HL-60 (cell line): ENCODE results near the gene ZNF613.

Source experiments
- DNase-seq, 2 experiments: peaks; one replicate each; pipeline ENCODE4 v3.0.0-alpha.2; 2010 to 2020; ENCODE audit warnings: low read depth in 1 of 2, low spot score in 1 of 2
- H3K27ac ChIP-seq: fragments of 250-450 bp; sonication (Bioruptor Pico); replicated peaks from 2 replicates; pipeline ENCODE4 v1.5.1; 2020; ENCODE audit warnings: mild to moderate bottlenecking, moderate library complexity
- H3K27me3 ChIP-seq: fragments of 250-450 bp; sonication (Bioruptor Pico); 2 replicates; pipeline ENCODE4 v1.5.1; 2021; ENCODE audit warnings: mild to moderate bottlenecking, moderate library complexity; ENCODE audit not compliant: insufficient read depth, poor library complexity, severe bottlenecking
- H3K4me3 ChIP-seq: replicated peaks from 2 replicates; pipeline ENCODE4 v1.5.1; 2011; ENCODE audit warnings: mild to moderate bottlenecking, control low read depth, low read length; ENCODE audit not compliant: insufficient read depth
- CTCF ChIP-seq: IDR thresholded peaks from one replicate; pipeline ENCODE4 v1.5.1; 2011; ENCODE audit warnings: low read length, control low read depth, inconsistent platforms; ENCODE audit not compliant: insufficient read depth
- GABPA ChIP-seq: IDR thresholded peaks from 2 replicates; pipeline ENCODE4 v1.6.1; 2012; ENCODE audit warnings: low read depth
- POLR2AphosphoS5 ChIP-seq: IDR thresholded peaks from 2 replicates; pipeline ENCODE4 v1.6.1; 2012; ENCODE audit warnings: low read depth
- SPI1 ChIP-seq: IDR thresholded peaks from 2 replicates; pipeline ENCODE4 v1.6.1; 2012; ENCODE audit warnings: low read depth, mild to moderate bottlenecking, borderline replicate concordance
- TF ChIP-seq, protein P1 (sequence below): IDR thresholded peaks from 2 replicates; pipeline ENCODE4 v1.6.1; 2012; ENCODE audit warnings: low read depth; ENCODE audit not compliant: insufficient replicate concordance

Gene ZNF613

DNA sequence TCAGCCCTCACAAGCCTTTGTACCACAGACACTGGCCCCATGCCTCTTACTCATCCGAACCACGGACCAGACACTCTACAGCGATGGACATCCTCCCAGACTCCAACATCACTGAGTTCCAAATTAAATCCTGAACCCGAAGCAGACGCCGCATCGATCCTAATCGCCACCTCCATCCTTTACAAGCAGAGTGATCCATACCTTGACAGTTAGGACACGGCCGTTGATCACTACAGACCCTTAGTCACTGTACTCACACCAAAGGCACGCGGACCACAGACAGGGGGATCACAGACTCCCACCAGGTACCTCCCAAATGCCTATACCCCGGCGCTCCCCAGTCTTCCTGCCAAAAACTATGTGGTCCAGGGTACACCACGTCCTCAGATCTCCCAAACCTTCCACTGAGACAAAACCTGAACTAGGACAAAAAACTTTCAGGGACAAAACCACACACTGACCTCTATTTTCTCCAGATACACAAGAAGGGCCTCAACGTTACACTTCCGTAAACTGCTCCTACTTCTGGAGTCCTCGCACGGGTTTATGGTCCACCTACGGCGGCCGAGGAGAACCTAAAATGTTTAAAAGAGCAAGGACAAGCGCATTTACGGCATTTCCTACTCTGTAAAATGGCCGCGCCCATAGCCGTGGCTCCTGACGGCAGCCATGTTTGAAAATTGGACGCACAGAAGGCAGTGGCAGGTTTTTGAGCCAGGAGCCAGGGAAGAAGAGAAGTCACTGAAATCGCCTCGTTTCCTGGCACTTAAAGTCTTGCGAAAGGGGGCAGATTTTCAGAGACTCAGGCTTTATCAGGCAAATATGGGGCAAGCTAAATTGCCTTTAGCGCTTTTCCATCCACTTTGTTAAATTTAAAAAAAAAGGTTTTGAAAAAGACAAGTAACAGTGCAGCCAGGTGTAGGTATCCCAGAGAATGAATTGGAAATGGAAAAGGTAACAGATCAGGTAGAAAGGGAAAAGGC is 59.3 kb downstream of the ZNF613 start, which contains the start of gene ZNF350:
Gene ZNF350, minus strand, starts transcription at position 532 of the 983 bp plus-strand sequence. CDS start 12,480 bp downstream, outside the sequence.
- peak; percentile 98 for DNase-seq
- Histone ChIP-seq H3K27ac (peak within 1 kb of the TSS; percentile 88), H3K27me3 (no peaks in the 10 kb centered on the region), H3K4me3 (peak within 1 kb of the TSS; percentile 81)
- TF ChIP-seq, protein P1, sequence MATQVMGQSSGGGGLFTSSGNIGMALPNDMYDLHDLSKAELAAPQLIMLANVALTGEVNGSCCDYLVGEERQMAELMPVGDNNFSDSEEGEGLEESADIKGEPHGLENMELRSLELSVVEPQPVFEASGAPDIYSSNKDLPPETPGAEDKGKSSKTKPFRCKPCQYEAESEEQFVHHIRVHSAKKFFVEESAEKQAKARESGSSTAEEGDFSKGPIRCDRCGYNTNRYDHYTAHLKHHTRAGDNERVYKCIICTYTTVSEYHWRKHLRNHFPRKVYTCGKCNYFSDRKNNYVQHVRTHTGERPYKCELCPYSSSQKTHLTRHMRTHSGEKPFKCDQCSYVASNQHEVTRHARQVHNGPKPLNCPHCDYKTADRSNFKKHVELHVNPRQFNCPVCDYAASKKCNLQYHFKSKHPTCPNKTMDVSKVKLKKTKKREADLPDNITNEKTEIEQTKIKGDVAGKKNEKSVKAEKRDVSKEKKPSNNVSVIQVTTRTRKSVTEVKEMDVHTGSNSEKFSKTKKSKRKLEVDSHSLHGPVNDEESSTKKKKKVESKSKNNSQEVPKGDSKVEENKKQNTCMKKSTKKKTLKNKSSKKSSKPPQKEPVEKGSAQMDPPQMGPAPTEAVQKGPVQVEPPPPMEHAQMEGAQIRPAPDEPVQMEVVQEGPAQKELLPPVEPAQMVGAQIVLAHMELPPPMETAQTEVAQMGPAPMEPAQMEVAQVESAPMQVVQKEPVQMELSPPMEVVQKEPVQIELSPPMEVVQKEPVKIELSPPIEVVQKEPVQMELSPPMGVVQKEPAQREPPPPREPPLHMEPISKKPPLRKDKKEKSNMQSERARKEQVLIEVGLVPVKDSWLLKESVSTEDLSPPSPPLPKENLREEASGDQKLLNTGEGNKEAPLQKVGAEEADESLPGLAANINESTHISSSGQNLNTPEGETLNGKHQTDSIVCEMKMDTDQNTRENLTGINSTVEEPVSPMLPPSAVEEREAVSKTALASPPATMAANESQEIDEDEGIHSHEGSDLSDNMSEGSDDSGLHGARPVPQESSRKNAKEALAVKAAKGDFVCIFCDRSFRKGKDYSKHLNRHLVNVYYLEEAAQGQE = peak; percentile 32
- TF ChIP-seq POLR2AphosphoS5 (peak; percentile 78), GABPA (no peak), SPI1 (peak; percentile 91), CTCF (no peak)

DNA sequence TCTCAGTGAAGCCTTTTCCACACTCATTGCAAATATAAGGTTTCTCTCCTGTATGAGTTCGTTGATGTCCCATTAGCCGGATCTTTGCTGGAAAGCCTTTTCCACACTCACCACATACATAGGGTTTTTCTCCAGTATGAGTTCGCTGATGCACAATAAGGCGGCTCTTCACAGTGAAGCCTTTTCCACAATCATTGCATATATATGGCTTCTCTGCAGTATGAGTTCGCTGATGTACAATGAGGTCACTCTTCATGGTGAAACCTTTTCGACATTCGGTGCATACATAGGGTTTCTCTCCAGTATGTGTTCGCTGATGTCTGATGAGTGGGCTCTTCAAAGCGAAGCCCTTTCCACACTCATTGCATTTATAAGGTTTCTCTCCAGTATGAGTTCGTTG is 66.2 kb downstream of the ZNF613 start:
- no peak for DNase-seq
- TF ChIP-seq CTCF = no peak
- Histone ChIP-seq H3K4me3 (no peak overlapping the region), H3K27me3 (no peaks in the 10 kb centered on the region), H3K27ac (no peak overlapping the region)

DNA sequence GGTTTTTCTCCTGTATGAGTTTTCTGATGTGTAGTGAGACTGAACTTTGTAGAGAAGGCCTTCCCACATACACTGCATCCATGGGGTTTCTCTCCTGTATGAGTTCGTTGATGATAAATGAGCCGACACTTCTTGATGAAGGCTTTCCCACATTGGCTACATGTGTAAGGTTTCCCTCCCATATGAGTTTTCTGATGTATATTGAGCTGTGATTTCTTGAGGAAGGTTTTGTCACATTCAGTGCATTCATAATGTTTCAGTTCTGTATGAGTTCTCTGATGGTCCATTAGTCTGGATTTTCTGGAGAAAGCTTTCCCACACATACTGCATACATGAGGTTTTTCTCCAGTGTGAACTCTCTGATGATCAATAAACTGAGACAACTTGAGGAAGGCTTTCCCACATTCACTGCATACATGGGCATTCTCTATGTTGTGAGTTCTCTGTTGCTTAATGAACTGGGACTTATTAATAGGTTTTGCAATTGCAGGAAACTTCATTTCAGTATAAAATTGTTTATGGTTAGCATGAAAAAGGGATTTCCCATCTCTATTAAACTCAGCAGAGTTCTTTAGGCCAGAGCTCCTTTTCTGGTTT is 66.9 kb downstream of the ZNF613 start:
- Histone ChIP-seq H3K27ac (no peak overlapping the region), H3K4me3 (no peak overlapping the region), H3K27me3 (no peaks in the 10 kb centered on the region)
- DNase-seq = no peak
- TF ChIP-seq SPI1 = no peak
